NCI-H2196 treated with DMSO at 0.1 percent for 48 hours (cell line): Measurements from ENCODE around the gene DDX51.

Experiments used
- DNase-seq: peaks from one replicate; lab custom pipeline; 2025; ENCODE audit not compliant: unreplicated experiment; lab: John Stamatoyannopoulos, UW

Gene DDX51

GRCh38 chr12:132167611-132168310, 23.6 kb upstream of the DDX51 start:
- no peak for DNase-seq

- no peak for DNase-seq
Measured at GRCh38 chr12:132166801-132167591, 22.9 kb upstream of the DDX51 start.

- DNase-seq = no peak
Measured at GRCh38 chr12:132166093-132166492, 22.0 kb upstream of the DDX51 start.

- DNase-seq = no peak
Measured at GRCh38 chr12:132165584-132165983, 21.5 kb upstream of the DDX51 start.

DNA sequence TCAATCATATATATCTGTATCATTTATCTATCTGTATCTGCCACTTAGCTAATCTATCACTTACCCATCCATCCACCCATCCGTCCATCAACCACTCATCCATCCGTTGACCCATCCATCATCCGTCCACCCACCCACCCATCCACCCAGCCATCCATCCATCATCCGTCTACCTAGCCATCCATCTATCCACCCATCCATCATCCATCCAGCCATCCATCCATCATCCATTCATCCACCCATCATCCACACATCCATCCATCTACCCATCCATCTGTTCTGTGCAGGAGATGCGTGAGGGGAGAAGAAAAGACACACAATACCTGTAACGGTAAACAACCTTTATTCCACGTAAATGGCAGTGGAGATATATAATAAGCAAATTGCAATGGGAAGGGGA, 20.3 kb upstream of the DDX51 start:
- no peak for DNase-seq

DNA sequence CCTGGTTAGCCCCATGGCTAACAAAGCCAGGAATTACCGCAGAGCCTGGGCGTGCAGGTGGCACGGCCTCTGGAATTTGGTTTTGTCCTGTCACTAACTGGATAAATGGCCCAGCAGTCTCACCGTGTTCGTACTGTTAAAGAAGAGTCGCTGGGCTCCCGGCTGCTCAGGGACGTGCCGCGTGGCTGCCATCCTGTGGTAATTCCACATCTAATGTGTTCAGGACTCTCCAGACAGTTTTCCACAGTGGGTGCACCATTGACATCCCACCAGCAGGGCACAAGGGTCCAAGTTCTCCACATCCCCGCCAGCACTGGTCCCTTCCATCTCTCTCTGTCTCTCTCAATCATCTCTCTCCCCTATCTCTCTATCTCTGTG, 19.8 kb upstream of the DDX51 start:
- no peak for DNase-seq

DNA sequence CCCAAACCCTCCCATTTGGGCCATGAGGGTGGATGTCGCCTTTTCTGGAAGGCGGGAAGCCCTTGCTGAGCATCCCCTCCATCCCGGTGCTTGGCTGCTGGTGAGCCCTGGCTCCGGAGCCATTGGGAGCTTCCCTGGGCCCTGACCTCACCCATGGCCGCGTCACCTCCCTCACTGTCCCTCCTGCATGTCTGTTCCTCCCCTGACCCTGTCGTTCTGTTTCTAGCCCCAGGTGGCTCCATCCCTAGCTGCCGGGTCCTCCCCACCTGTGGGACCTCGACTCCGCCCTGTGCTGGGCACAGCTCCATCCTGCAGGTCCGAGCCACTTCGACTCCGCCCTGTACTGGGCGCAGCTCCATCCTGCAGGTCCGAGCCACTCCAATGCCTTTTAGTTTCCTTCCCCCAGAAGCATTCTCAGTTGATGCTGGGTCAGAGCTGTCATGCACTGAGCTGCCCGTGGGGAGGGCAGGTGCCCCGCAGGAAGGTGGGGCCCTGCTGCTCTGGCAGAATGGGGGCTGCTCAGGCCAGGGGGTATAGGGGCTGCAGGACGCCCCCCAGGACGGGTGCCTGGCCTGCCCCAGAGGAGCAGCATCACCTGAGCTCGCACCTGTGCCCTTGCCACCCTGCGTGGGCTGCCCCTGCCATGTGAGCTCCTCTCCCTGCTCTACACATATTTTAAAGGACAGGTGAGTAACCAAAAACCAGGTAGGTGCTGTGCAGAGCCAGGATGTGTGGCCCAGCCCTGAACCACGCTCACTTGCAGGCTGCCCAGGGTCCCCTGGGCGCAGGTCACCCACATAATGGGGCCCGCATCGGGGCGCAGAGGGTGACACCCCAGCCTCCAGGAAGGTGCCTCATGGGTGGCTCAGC, 19.2 kb upstream of the DDX51 start:
- peak; percentile 59 for DNase-seq

GRCh38 chr12:132162508-132163031, 18.5 kb upstream of the DDX51 start:
- peak; percentile 46 for DNase-seq

DNA sequence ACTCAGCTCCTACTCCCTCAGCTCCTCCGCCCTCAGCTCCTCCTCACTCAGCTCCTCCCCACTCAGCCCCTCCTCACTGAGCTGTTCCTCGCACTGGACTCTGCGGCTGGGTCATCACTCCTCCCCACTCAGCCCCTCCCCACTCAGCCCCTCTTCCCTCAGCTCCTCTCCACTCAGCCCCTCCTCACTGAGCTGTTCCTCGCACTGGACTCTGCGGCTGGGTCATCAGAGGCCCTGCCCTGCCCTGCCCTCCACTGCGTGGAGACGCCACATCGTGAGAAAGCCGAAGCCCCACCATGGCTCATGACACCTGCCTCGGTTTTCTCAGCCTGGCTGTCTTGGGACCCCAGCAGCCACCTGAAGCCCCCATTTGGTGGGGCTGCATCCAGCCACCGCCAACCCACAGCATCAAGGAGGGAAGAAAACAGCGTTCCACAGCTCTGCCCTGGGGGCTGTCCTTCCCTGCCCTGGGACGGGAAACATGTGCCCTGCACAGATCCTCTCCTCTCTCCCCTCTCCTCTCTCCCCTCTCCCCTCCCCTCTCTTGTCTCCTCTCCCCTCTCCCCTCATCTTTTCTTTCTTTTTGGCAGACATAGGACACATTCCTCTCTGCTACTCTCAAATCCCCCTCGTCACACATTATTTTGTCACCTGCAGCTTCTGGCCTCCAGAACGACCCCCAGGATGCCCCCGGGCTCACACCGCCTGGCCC, 17.8 kb upstream of the DDX51 start:
- no peak for DNase-seq

GRCh38 chr12:132161036-132161781, 17.1 kb upstream of the DDX51 start:
- peak; percentile 11 for DNase-seq

- no peak for DNase-seq
Measured at GRCh38 chr12:132160601-132161035, 16.5 kb upstream of the DDX51 start.

GRCh38 chr12:132160016-132160415, 15.9 kb upstream of the DDX51 start:
- DNase-seq = no peak

- no peak for DNase-seq
Measured at GRCh38 chr12:132159555-132160003, 15.5 kb upstream of the DDX51 start.

GRCh38 chr12:132158677-132159554, 14.8 kb upstream of the DDX51 start:
- no peak for DNase-seq

DNA sequence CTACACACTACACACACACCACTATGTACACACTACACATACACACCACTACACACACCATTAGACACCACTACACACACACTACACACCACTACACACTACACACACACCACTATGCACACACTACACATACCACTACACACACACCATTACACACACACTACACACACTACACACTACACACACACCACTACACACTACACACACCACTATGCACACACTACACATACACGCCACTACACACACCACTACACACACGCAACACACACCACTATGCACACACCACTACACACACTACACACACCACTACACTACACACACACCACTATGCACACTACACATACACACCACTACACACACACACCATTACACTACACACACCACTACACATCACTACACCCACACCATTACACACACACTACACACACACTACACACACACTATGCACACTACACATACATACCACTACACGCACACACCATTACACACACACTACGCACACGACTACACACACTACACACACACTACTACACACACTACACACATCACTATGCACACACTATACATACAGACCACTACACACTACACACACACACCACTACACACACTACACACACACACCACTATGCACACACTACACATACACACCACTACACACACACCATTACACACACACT, 13.8 kb upstream of the DDX51 start:
- no peak for DNase-seq

DNA sequence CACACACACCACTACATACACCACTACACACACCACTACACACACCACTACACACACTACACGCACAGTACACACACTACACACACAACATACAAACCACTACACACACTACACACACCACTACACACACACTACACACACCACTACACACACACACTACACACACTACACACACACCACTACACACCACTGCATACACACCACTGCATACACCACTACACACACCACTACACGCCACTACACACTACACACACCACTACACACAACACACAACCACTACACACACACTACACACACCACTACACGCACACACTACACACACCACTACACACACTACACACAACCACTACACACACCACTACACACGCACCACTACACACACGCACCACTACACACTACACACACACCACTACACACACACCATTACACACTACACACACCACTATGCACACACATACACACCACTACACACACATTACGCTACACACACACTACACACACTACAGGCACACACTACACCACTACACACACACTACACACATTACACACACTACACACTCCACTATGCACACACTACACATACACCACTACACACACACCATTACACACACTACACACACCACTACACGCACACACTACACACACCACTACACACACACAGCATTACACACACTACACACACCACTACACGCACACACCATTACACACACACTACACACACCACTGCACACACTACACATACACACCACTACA, 12.6 kb upstream of the DDX51 start:
- DNase-seq = no peak

GRCh38 chr12:132155771-132156572, 11.9 kb upstream of the DDX51 start:
- no peak for DNase-seq
